CD4-positive, alpha-beta T cell (primary cell): ENCODE data around the gene TBCD. TPM values are rescaled to one million over a fixed set of nuclear protein-coding genes. Genes with fewer than 3 reads are reported as not detected.

Experiments used
- ATAC-seq: fragments of 200-7000 bp; cut with Tn5 transposase; one replicate; pipeline ENCODE4 v1.10.0; 2022; ENCODE audit warnings: mild to moderate bottlenecking; ENCODE audit not compliant: poor library complexity
- CTCF ChIA-PET: fragments of 350-600 bp; sonication (Branson Sonifier 250); formaldehyde crosslinking; loops from one replicate; lab custom pipeline; 2021; ENCODE audit warnings: antibody characterized with exemption, inconsistent platforms; lab: Charles Lee
- POLR2A ChIA-PET: fragments of 350-600 bp; sonication (Branson Sonifier 250); formaldehyde crosslinking; loops from one replicate; lab custom pipeline; 2021; ENCODE audit warnings: antibody characterized with exemption, inconsistent platforms; lab: Charles Lee
- DNase-seq, 14 experiments: peaks; one replicate each; pipeline ENCODE4 v3.0.0-alpha.2; 2013 to 2020; ENCODE audit warnings: mixed read lengths in 2 of 14
- H3K27ac ChIP-seq, 2 donors: one replicate each; pipeline versions ENCODE4 v1.5.1 to v1.7.0; 2013; ENCODE audit warnings: low read length in 2 of 2, low read depth in 1 of 2, mild to moderate bottlenecking in 1 of 2
- H3K27me3 ChIP-seq, 2 experiments: 1 replicate in 1 of 2; 2 replicates in 1 of 2; pipeline versions ENCODE4 v1.6.1 to v1.7.0; 2013; ENCODE audit warnings: low read length in 2 of 2, control low read depth in 1 of 2, mild to moderate bottlenecking in 1 of 2, moderate library complexity in 1 of 2; ENCODE audit not compliant: insufficient read depth in 2 of 2, control insufficient read depth in 1 of 2
- H3K36me3 ChIP-seq: one replicate; pipeline ENCODE4 v1.6.1; 2013; ENCODE audit warnings: low read length, control low read depth; ENCODE audit not compliant: insufficient read depth
- H3K4me1 ChIP-seq: one replicate; pipeline ENCODE4 v1.6.1; 2013; ENCODE audit warnings: low read length, control low read depth; ENCODE audit not compliant: insufficient read depth
- H3K4me3 ChIP-seq: one replicate; pipeline ENCODE4 v1.5.1; 2013; ENCODE audit warnings: mild to moderate bottlenecking, low read length, moderate library complexity
- H3K9me3 ChIP-seq, 2 experiments: 1 replicate in 1 of 2; 2 replicates in 1 of 2; pipeline versions ENCODE4 v1.6.1 to v1.7.0; 2013; ENCODE audit warnings: low read length in 2 of 2, mild to moderate bottlenecking in 2 of 2, control low read depth in 1 of 2, moderate library complexity in 1 of 2; ENCODE audit not compliant: control insufficient read depth in 1 of 2, insufficient read depth in 1 of 2
- H3K27ac Mint-ChIP-seq: one replicate; pipeline ENCODE4 v1.8.0; 2020; ENCODE audit warnings: mixed read lengths
- H3K27me3 Mint-ChIP-seq: one replicate; pipeline ENCODE4 v1.8.0; 2021; ENCODE audit warnings: mixed read lengths
- H3K36me3 Mint-ChIP-seq: one replicate; pipeline ENCODE4 v1.8.0; 2021; ENCODE audit warnings: low read depth, mixed read lengths
- H3K4me1 Mint-ChIP-seq: one replicate; pipeline ENCODE4 v1.8.0; 2021; ENCODE audit warnings: low read depth, mixed read lengths
- H3K4me3 Mint-ChIP-seq: one replicate; pipeline ENCODE4 v1.8.0; 2020; ENCODE audit warnings: mild to moderate bottlenecking, mixed read lengths
- H3K9me3 Mint-ChIP-seq: one replicate; pipeline ENCODE4 v1.8.0; 2020; ENCODE audit warnings: mixed read lengths
- CTCF ChIP-seq: fragments of 200-600 bp; IDR thresholded peaks from one replicate; pipeline ENCODE4 v1.8.0; 2022; ENCODE audit warnings: antibody characterized with exemption, mild to moderate bottlenecking
- intact Hi-C, 2 experiments: fragments of 100-400 bp; cut with DNase I in 1 of 2; cut with micrococcal nuclease in 1 of 2; formaldehyde crosslinking; loops; one replicate each; pipeline versions ENCODE4 v1.15.1 to v1.9.0; 2023 to 2025; cut with DNase I, micrococcal nuclease
- total RNA-seq, 174 experiments: library from RNA in 2 of 174; stranded (reverse) in 2 of 174; gene quantifications; one replicate each; pipeline ENCODE4 v1.2.3 and lab custom pipeline; 2021 to 2026

The TBCD gene
- total RNA-seq, 2 experiments from 2014 or later: 74.6 to 80.3 TPM

GRCh38 chr17:82806645-82807044 lies 54.8 kb downstream of the TBCD start:
- no peaks in the 10 kb centered on the region for H3K27me3 Mint-ChIP-seq
- Histone ChIP-seq H3K4me3 (no peak overlapping the region), H3K9me3 (no peaks in the 10 kb centered on the region), H3K27me3 (no peaks in the 10 kb centered on the region), H3K4me1 (no peaks in the 10 kb centered on the region), H3K27ac (no peak overlapping the region), H3K36me3 (peaks cover 23% of the 10 kb centered on the region)
- intact Hi-C loops: no loop called here
- no peak overlapping the region for H3K27ac Mint-ChIP-seq
- H3K4me1 Mint-ChIP-seq: no peaks in the 10 kb centered on the region
- no peak overlapping the region for H3K4me3 Mint-ChIP-seq
- no peak for TF ChIP-seq CTCF
- ATAC-seq (no peak), DNase-seq (no peak)
- ChIA-PET POLR2A (no interaction called here), CTCF (no interaction called here)
- peaks cover 45% of the 10 kb centered on the region for H3K36me3 Mint-ChIP-seq
- H3K9me3 Mint-ChIP-seq: no peaks in the 10 kb centered on the region

- no peaks in the 10 kb centered on the region for H3K9me3 ChIP-seq
- no peaks in the 10 kb centered on the region for H3K27me3 ChIP-seq
- Mint-ChIP-seq H3K27ac (no peak overlapping the region), H3K4me1 (no peaks in the 10 kb centered on the region), H3K9me3 (no peaks in the 10 kb centered on the region), H3K27me3 (no peaks in the 10 kb centered on the region), H3K36me3 (peaks cover 44% of the 10 kb centered on the region), H3K4me3 (no peak overlapping the region)
- no peak for ATAC-seq
- intact Hi-C loops: no loop called here
- no peak for TF ChIP-seq CTCF
- no peak overlapping the region for H3K4me3 ChIP-seq
- no peak overlapping the region for H3K27ac ChIP-seq
- no peak for DNase-seq
- ChIA-PET POLR2A (no interaction called here), CTCF (no interaction called here)
- no peaks in the 10 kb centered on the region for H3K4me1 ChIP-seq
- H3K36me3 ChIP-seq: peaks cover 28% of the 10 kb centered on the region
Measured at GRCh38 chr17:82807101-82807500, 55.2 kb downstream of the TBCD start.

- H3K4me1 ChIP-seq: no peaks in the 10 kb centered on the region
- ATAC-seq (no peak), DNase-seq (no peak)
- ChIA-PET CTCF (no interaction called here), POLR2A (no interaction called here)
- Mint-ChIP-seq H3K4me1 (no peaks in the 10 kb centered on the region), H3K9me3 (no peaks in the 10 kb centered on the region), H3K36me3 (peaks cover 41% of the 10 kb centered on the region), H3K27ac (no peak overlapping the region), H3K4me3 (no peak overlapping the region), H3K27me3 (no peaks in the 10 kb centered on the region)
- H3K36me3 ChIP-seq: peaks cover 30% of the 10 kb centered on the region
- H3K4me3 ChIP-seq: no peak overlapping the region
- no peaks in the 10 kb centered on the region for H3K27me3 ChIP-seq
- H3K9me3 ChIP-seq: no peaks in the 10 kb centered on the region
- intact Hi-C loops: no loop called here
- no peak overlapping the region for H3K27ac ChIP-seq
- TF ChIP-seq CTCF: no peak
Measured at GRCh38 chr17:82807562-82807961, 55.7 kb downstream of the TBCD start.
